Ishikawa (cell line): ENCODE measurements around the gene NAA20.

ENCODE experiments used
- NFIC ChIP-seq: IDR thresholded peaks from 2 replicates; pipeline ENCODE4 v1.6.1; 2012
- RAD21 ChIP-seq: IDR thresholded peaks from 2 replicates; pipeline ENCODE4 v1.6.1; 2012; ENCODE audit warnings: low read depth

DNA sequence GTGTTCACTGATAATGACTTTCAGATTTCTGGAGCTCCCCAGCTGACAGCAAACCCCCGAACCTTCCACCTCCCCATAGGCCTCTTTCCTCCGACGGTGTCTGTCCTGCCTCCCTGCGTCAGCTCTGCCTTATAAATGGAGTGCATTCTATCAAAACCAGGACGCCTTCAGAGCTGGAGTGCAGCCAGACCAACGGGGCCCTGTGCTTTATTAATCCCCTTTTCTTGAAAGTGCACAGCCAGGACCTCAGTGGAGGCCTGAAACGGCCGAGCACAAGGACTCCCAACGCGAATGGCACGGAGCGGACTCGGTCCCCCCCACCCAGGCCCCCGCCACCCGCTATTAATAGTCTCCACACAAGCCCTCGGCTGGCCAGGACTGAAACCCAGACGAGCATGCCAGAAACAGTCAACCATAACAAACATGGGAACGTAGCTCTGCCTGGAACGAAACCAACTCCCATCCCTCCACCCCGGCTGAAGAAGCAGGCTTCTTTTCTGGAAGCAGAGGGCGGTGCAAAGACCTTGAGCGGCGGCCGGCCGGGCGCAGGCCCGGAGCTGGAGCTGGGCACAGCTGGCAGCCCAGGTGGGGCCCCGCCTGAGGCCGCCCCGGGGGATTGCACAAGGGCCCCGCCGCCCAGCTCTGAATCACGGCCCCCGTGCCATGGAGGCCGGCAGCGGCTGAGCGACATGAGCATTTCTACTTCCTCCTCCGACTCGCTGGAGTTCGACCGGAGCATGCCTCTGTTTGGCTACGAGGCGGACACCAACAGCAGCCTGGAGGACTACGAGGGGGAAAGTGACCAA lies 42.3 kb upstream of the NAA20 start:
- TF ChIP-seq RAD21 (no peak), NFIC (peak; percentile 22; the same call in 1 of the 2 replicates)
